ENCODE data around the gene SSTR3.
"Not testable (repeated sequence)": the region's sequence is repeated elsewhere in the genome, so short reads cannot be mapped to it uniquely, and the experiment has no call there.

The SSTR3 gene

GRCh38 chr22:37179126-37179470 is 33.2 kb downstream of the SSTR3 start:
- no peak for DNase-seq

GRCh38 chr22:37178350-37179125 is 33.7 kb downstream of the SSTR3 start:
- no peak for DNase-seq

DNA sequence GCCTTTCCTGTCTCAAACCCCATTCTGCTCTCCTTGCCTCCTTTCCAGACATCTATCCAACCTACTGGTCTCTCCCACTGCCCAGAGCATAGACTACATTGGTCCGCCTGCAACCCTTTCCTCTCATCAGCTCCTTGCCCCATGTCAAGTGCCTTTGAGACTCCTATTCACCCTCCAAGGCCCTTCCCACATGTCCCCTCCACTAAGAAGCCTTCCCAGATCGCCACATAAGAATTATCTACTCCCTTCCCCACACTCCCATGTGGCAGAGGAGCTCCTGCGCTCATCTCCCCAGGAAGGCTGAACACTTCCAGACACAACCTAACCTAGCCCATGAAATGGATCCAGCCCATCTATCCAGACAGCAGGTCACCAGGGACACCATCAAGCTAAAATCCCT is 34.5 kb downstream of the SSTR3 start:
- DNase-seq: no peak

DNA sequence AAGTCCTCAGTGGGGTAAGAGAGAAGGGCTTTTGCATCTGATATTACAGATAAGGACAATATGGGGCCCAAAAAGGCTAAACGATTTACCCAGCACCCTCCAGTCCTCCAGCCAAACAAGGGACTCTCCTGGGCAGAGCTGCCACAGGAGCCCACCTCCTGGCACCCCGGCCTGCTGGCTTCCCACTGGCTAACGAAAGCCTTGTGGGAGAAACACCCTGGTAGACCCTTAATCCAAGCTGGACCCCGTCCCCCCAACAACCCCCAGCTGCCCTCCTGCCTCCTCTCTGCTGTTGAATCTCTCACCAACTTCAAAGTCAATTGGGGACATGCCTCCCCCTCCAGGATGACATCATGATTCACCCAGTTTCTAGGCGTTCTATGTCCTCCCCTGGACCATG is 35.1 kb downstream of the SSTR3 start:
- no peak for DNase-seq

DNA sequence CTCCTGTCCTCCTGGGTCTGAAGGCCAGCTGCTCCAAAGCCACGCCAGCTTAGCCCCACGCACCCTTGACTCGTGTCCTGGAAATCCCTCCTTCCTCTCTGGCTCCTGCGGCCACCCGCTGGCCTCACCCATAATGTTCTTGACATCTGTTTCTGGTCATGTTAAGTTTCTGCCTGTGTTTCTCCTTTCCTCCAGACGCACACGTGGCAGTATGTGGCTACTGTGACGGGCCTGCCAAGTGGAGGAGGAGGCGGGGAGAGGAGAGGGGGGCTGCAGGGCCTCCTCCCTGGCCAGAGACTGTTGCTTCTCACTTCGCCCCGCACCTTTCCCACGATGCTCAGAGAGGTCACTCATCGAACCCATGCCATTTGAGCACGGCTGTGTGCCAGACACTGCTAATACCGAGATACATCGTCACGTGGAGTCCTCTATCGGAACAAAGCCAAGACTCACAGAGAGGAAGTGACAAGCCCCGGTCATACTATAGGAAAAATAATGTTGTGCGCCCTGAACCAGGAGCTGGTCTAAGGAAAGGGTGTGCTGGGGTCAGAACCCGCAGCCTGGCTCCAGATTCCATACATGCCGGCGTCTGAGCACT is 35.7 kb downstream of the SSTR3 start:
- no peak for DNase-seq

GRCh38 chr22:37175414-37176281 is 36.6 kb downstream of the SSTR3 start:
- no peak for DNase-seq

DNA sequence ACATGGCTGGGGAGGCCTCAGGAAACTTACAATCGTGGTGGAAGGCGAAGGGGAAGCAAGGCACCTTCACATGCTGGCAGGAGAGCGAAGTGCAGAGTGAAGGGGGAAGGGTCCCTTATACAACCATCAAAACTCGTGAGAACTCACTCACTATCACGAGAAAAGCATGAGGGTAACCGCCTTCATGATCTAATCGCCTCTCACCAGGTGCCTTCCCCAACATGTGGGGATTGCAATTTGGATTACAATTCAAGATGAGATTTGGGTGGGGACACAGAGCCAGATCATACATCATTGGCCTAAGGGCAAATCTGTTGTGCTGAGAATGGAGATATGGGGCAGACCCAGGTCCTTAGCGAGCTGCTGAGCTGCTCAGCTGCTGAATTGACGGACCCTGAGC is 37.3 kb downstream of the SSTR3 start:
- DNase-seq: no peak

DNA sequence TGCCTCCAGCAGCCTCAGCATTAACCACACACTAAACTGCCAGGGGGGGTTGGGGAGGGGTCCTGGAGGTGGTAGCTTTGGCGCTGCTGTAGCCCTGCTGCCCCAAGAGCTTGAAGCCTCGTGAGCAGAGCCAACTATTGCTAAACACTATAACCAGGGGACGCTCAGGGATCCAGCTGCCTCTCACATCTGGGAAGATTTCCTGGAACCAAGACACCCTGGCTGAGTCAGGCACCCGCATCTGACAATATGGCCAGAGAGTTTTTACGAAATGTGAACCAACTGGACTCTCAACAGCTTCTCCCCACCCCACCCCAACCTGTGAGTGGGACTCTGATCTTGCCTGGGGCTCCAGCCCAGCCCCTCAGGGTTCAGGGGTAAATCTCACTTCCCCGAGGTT is 38.6 kb downstream of the SSTR3 start:
- no peak for DNase-seq

GRCh38 chr22:37172266-37173245 is 39.7 kb downstream of the SSTR3 start:
- DNase-seq: no peak

DNA sequence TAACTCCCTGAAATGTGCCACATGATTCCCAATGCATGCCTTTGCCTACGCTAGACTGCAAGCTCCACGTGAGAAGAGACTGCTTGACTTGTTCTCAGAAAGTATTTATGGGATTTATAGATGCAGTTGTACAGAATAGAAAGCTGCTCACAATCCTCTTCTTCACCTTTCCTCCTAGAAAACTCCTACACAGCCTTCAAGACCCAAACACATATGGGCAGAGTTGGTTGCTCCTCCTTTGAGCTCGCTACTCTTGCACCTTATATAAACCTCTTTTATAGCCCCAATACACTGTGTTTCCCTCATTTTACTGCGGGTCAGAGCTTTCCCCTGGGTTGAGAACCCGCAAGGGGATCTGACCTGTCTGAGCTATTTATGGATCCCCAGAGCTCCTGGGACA is 40.6 kb downstream of the SSTR3 start:
- DNase-seq: no peak

GRCh38 chr22:37170689-37171405 is 41.4 kb downstream of the SSTR3 start:
- DNase-seq: not testable (repeated sequence)

GRCh38 chr22:37169947-37170688 is 42.2 kb downstream of the SSTR3 start:
- no peak for DNase-seq

DNA sequence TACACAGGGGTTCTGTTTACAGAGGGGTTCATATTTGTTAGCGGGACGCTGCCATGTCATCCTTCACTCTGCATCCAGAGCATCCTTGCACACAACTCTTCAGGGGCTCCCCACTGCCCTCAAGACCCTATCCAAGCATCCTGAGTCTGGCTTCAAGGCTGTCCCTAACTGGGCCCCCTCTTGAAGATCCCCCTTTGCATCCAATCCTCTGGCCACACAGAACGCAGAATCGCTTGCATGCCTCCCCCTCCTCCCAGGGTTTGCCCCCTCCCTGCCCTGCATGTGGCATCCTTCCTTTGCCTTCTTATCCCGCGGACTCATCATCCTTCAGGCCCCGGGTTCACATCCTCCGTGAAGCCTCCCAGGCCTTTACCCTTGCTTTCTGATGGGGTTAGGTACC is 42.9 kb downstream of the SSTR3 start:
- no peak for DNase-seq

- no peak for DNase-seq
Observed at GRCh38 chr22:37167981-37168647, 44.2 kb downstream of the SSTR3 start.

GRCh38 chr22:37167176-37167980 is 44.9 kb downstream of the SSTR3 start:
- no peak for DNase-seq

DNA sequence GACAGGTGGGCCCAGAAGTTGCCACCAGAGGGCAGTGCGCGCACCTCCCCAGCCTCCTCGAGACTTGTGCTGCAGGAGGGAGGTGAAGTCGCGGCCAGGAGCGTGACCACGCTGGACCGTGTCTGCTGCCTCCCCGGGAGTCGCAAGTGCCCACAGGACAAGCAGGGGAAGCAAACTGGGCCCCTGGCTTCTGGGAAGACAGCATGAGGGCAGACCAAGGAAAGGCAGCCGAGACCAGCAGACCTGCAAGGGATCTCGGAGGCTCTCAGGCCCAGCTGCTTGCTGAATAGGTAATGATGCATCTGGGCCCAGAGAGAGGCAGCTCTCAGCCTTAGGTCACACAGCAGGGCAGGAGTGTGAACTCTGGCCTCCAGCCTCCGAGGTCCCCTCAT is 45.6 kb downstream of the SSTR3 start:
- DNase-seq: peak; percentile 59

DNA sequence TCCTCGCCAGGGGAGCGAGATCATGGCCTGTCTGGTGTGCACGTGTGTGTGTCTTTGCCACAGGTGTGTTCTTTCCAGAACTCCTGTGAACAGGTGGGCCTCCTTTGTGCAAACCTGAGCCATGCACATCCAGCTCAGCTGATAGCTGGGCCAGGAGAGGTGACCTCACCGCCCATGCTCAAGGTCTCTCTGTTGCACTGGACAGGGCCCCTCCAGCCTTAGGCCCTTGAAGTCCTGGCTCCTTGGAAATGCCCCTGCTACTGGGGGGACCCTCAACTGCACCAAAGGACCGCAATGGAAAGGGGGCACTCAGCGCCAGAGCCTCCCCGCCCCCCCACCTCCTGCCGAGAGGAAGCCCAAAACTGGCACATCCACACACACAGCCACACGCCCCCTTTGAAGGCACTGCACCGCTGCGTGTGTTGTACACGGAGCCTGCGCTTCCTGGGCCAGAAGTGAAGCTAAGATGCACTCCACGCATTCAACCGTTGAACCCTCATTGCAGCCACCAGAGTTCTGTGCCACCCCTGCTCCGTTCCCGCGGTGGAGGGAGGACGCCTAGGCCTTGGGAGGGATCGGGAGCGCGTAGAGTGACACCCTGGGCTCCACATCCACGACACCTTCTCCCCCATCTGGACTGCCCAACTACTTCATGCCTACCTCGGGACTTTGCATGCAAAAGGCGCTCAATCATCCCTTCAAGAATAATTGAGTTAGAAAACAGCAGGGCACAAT is 46.2 kb downstream of the SSTR3 start:
- DNase-seq: no peak

DNA sequence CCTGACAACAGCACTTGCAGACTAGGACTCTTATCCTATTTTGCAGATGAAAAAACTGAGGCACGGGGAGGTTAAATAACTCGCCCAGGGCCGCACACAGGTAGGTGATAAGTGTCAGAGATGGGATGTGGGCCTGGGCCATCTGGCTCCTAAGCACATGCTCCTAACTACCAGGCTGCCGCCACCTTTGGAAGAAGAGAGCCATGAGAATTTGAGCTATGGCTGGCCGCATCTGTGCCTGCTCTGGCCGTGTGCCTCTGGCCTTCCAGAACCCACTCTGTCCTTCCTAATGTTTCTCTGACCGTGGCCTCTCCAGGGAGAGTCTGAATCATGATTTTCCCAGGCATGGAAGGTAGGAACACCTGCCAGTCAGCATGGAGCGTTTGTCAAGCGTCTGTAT is 47.2 kb downstream of the SSTR3 start:
- DNase-seq: no peak

GRCh38 chr22:37164505-37164887 is 47.8 kb downstream of the SSTR3 start:
- DNase-seq: no peak
